ENCODE results near the gene ZMYND15. TPM values are rescaled to one million over a fixed set of nuclear protein-coding genes. Genes with fewer than 3 reads are reported as not detected.

ZMYND15 gene
- total RNA-seq, 1 experiment from 2014 or later = 2.8 TPM

DNA sequence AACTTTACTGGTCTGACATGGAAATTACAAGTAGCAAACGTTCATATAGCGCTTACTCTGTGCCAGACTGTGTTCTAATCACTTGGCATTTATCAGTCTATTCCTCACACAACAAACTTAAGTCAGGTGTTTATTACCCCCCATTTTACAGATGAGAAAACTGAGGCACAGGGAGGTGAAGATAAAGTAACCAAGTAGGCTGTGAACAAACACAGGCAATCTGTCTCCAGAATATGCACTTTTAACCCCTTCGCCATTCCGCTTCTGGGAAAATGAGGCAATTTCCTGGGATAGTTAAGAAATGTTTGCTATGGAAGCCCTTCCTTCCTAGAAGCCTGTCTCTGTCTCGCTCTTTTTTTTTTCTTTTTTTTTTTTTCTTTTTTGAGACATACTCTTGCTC lies 12.3 kb downstream of the ZMYND15 start:
- Histone ChIP-seq H3K4me2 (ENCODE audit: low read length) (no peak overlapping the region), H3K9me2 (ENCODE audit: insufficient read depth) (no peaks in the 10 kb centered on the region), H3K9me3 (ENCODE audit: control insufficient read depth in 1 of 2, insufficient read depth in 1 of 2, low read depth in 1 of 2, low read length in 2 of 2) (no peaks in the 10 kb centered on the region), H3K4me1 (ENCODE audit: control insufficient read depth in 1 of 2, insufficient read depth in 2 of 2, low read length in 2 of 2) (no peaks in the 10 kb centered on the region), H2AFZ (ENCODE audit: low read depth, low read length, poor library complexity, severe bottlenecking) (no peak overlapping the region), H3K27me3 (ENCODE audit: insufficient read depth, low read length) (0 out of 2 replicates have a peak, but pooled peaks cover 5% of the 10 kb centered on the region), H3K4me3 (replicated peaks in 1 of 2; ENCODE audit: low read depth in 1 of 2, low read length in 2 of 2) (no peak overlapping the region), H3K9ac (ENCODE audit: low read length) (no peak overlapping the region), H3K27ac (ENCODE audit: low read depth, low read length) (no peak overlapping the region), H4K20me1 (ENCODE audit: insufficient read depth) (no peaks in the 10 kb centered on the region), H3K36me3 (ENCODE audit: control insufficient read depth in 1 of 2, insufficient read depth in 2 of 2, low read length in 2 of 2) (no peaks in the 10 kb centered on the region), H3K79me2 (ENCODE audit: insufficient read depth, low read length) (no peaks in the 10 kb centered on the region)
- DNase-seq (ENCODE audit: low read depth, low spot score) (no peak), ATAC-seq (no peak)
- POLR2A ChIA-PET = no interaction called here
- no peak for TF ChIP-seq ATF3 (IDR thresholded peaks at IDR 0.05)
- TF ChIP-seq POLR2A (IDR thresholded peaks at IDR 0.05; ENCODE audit: borderline replicate concordance, extremely low read depth, insufficient read depth, insufficient read length) = no peak
- no peak for TF ChIP-seq JUND (IDR thresholded peaks at IDR 0.05)
- TF ChIP-seq ZNF274 (IDR thresholded peaks at IDR 0.05; ENCODE audit: low read depth, low read length) = no peak
- no peak for TF ChIP-seq ZFX (IDR thresholded peaks at IDR 0.05)
- TF ChIP-seq EZH2 (IDR thresholded peaks at IDR 0.05) = no peak
- TF ChIP-seq REST (IDR thresholded peaks at IDR 0.05; ENCODE audit: low read depth) = no peak
- no peak for TF ChIP-seq YY1 (IDR thresholded peaks at IDR 0.05; ENCODE audit: extremely low read depth, insufficient replicate concordance, low read depth, low read length)
- TF ChIP-seq ELF1 (IDR thresholded peaks at IDR 0.05; ENCODE audit: borderline replicate concordance, low read depth) = no peak
- RAD21 ChIA-PET (ENCODE audit: low non-redundant PET in 1 of 2, low total read pairs in 2 of 2, uncharacterized antibody in 2 of 2, unreplicated experiment in 2 of 2) = no interaction called here
- CTCF ChIA-PET = no interaction called here
- BruUV-seq (replicated peaks) = no TSS peak
- intact Hi-C loops (cut with micrococcal nuclease) = no loop called here
